DMS 273 (cell line): ENCODE data around the gene SUPT16H.
"Not testable (repeated sequence)": the region's sequence is repeated elsewhere in the genome, so short reads cannot be mapped to it uniquely, and the experiment has no call there.

Source experiments
- DNase-seq: peaks from one replicate; lab custom pipeline; 2025; ENCODE audit not compliant: unreplicated experiment; lab: John Stamatoyannopoulos, UW

Gene SUPT16H

GRCh38 chr14:21383848-21384493 is at the start of gene SUPT16H:
Gene SUPT16H (minus strand): TSS chr14:21384019. CDS start chr14:21383927, 92 bp downstream.
- DNase-seq = peak; percentile 99

GRCh38 chr14:21431126-21431525 is 47.3 kb upstream of the SUPT16H start:
- no peak for DNase-seq

- peak; percentile 95 for DNase-seq
Measured at GRCh38 chr14:21428930-21429329, 45.1 kb upstream of the SUPT16H start.

GRCh38 chr14:21426692-21427091 is 42.9 kb upstream of the SUPT16H start:
- no peak for DNase-seq

- no peak for DNase-seq
Measured at GRCh38 chr14:21419528-21419927, 35.7 kb upstream of the SUPT16H start.

- DNase-seq = no peak
Measured at GRCh38 chr14:21415329-21415728, 31.5 kb upstream of the SUPT16H start.

GRCh38 chr14:21414137-21414631 is 30.4 kb upstream of the SUPT16H start:
- DNase-seq = no peak

GRCh38 chr14:21408147-21408546 is 24.3 kb upstream of the SUPT16H start:
- DNase-seq = no peak

- no peak for DNase-seq
Measured at GRCh38 chr14:21406213-21406612, 22.4 kb upstream of the SUPT16H start.

GRCh38 chr14:21405097-21405496 is 21.3 kb upstream of the SUPT16H start:
- no peak for DNase-seq

GRCh38 chr14:21399311-21399870 is 15.6 kb upstream of the SUPT16H start:
- DNase-seq = no peak

GRCh38 chr14:21398901-21399300 is 15.1 kb upstream of the SUPT16H start:
- DNase-seq = no peak

GRCh38 chr14:21395450-21395849 is 11.6 kb upstream of the SUPT16H start:
- no peak for DNase-seq

- peak; percentile 28 for DNase-seq
Measured at GRCh38 chr14:21385188-21385904, 1.5 kb upstream of the SUPT16H start.

- no peak for DNase-seq
Measured at GRCh38 chr14:21384494-21384851, 654 bp upstream of the SUPT16H start.

- peak; percentile 63 for DNase-seq
Measured at GRCh38 chr14:21382886-21383847, 652 bp downstream of the SUPT16H start.

- DNase-seq = no peak
Measured at GRCh38 chr14:21382095-21382494, 1.7 kb downstream of the SUPT16H start.

- DNase-seq = no peak
Measured at GRCh38 chr14:21379338-21379737, 4.5 kb downstream of the SUPT16H start.

- no peak for DNase-seq
Measured at GRCh38 chr14:21373980-21374379, 9.8 kb downstream of the SUPT16H start.

- DNase-seq = not testable (repeated sequence)
Measured at GRCh38 chr14:21372814-21373213, 11.0 kb downstream of the SUPT16H start.
